Lung (tissue), 12 donors: ENCODE measurements around the gene TRIOBP. TPM values are rescaled to one million over a fixed set of nuclear protein-coding genes. Genes with fewer than 3 reads are reported as not detected.

ENCODE experiments used
- ATAC-seq: fragments of 200-7000 bp; cut with Tn5 transposase; one replicate; pipeline ENCODE4 v1.9.1; 2020; ENCODE audit warnings: moderate number of reproducible peaks; ENCODE audit not compliant: insufficient read depth, low FRiP score
- DNase-seq, 3 donors: peaks; one replicate each; pipeline ENCODE4 v3.0.0-alpha.2; 2013 to 2017
- H3K27ac ChIP-seq, 2 donors: one replicate each; pipeline ENCODE4 v1.5.1; 2013; ENCODE audit warnings: mild to moderate bottlenecking in 2 of 2, moderate library complexity in 2 of 2, control low read depth in 1 of 2, inconsistent platforms in 1 of 2, low read depth in 1 of 2, low read length in 1 of 2
- H3K27me3 ChIP-seq, 3 donors: one replicate each; pipeline ENCODE4 v1.5.1; 2013; ENCODE audit warnings: low read length in 2 of 3; ENCODE audit not compliant: control insufficient read depth in 3 of 3, insufficient read depth in 3 of 3
- H3K36me3 ChIP-seq, 4 donors: one replicate each; pipeline ENCODE4 v1.5.1; 2013; ENCODE audit warnings: low read length in 4 of 4, mild to moderate bottlenecking in 1 of 4, moderate library complexity in 1 of 4; ENCODE audit not compliant: control insufficient read depth in 4 of 4, insufficient read depth in 4 of 4
- H3K4me1 ChIP-seq, 5 donors: one replicate each; pipeline ENCODE4 v1.5.1; 2013; ENCODE audit warnings: low read length in 5 of 5, mild to moderate bottlenecking in 2 of 5, moderate library complexity in 1 of 5; ENCODE audit not compliant: control insufficient read depth in 5 of 5, insufficient read depth in 5 of 5
- H3K4me3 ChIP-seq: one replicate; pipeline ENCODE4 v1.5.1; 2013; ENCODE audit warnings: mild to moderate bottlenecking, control low read depth, moderate library complexity
- H3K9ac ChIP-seq, 2 donors: one replicate each; pipeline ENCODE4 v1.5.1; 2013; ENCODE audit warnings: low read length in 2 of 2, control low read depth in 1 of 2; ENCODE audit not compliant: insufficient read depth in 1 of 2
- H3K9me3 ChIP-seq, 4 donors: one replicate each; pipeline ENCODE4 v1.5.1; 2013; ENCODE audit warnings: low read length in 3 of 4, mild to moderate bottlenecking in 1 of 4, moderate library complexity in 1 of 4; ENCODE audit not compliant: control insufficient read depth in 4 of 4, insufficient read depth in 3 of 4
- CTCF ChIP-seq: IDR thresholded peaks from 2 replicates; pipeline ENCODE4 v1.5.1; 2012; ENCODE audit warnings: mild to moderate bottlenecking; ENCODE audit errors: control extremely low read depth, extremely low read depth
- WGBS, 2 donors: extraction: QIAGEN DNeasy Blood & Tissue Kit; methylation state at CpG; one replicate each; pipeline ENCODE4 v1.1.7; 2013; 5-methylcytosine and 5-hydroxymethylcytosine counted together
- polyA plus RNA-seq, 2 donors: library from polyadenylated mRNA; stranded (reverse); fragments of 200-250 nt; gene quantifications; one replicate each; pipeline ENCODE4 v1.2.1, GENCODE V29; 2013
- total RNA-seq, 2 donors: library from RNA; depleted of rRNA in 1 of 2; stranded (reverse); fragments of >200 nt in 1 of 2; gene quantifications; one replicate each; pipeline ENCODE4 v1.2.1, GENCODE V29; 2014 to 2021
- donor health status: control.
- donor health status: control.
- donor health status: Bipolar disorder and iron deficiency.
- donor health status: healthy.
- donor health status: DM: yes; HTN: yes; CAD: no.

TRIOBP gene
- total and polyA plus RNA-seq, 4 donors = 37.1 to 105 (median 85.0) TPM

GRCh38 chr22:37760152-37760551 lies 63.3 kb downstream of the TRIOBP start:
- Histone ChIP-seq H3K9me3 (no peaks in the 10 kb centered on the region), H3K27me3 (no peaks in the 10 kb centered on the region), H3K4me1 (peaks cover 0 to 4% (median 0%) of the 10 kb centered on the region in 5 donors), H3K4me3 (no peak overlapping the region), H3K27ac (no peak overlapping the region), H3K36me3 (peaks cover 11 to 64% (median 43%) of the 10 kb centered on the region in 4 donors), H3K9ac (no peak overlapping the region)
- TF ChIP-seq CTCF = no peak
- DNase-seq (no peak), ATAC-seq (no peak)
- 89 to 98% methylated on average over 3 of the region's 3 CpGs for WGBS, 2 donors

DNA sequence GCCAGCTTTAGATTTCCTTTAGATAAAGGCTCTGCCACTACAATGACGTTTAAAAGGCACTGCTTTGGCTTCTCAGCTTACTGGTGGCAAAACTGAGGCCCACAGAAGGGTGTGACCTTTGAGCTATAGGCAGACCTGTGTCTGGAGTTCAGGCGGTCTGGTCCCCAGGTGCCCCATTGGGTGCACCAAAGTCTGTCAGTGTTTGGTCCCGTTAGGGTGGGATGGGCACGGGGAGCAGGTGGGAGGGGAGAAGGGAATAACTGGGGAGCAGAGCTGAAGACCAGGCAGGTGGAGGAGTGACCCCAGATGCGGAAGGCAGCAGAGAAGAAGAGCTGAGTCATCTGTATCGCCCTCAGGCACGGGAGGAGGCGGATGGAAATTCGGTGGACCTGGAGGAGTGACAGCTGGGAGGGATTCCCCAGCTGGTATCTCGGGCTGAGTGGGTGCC lies 65.6 kb downstream of the TRIOBP start:
- ATAC-seq (no peak), DNase-seq (no peak)
- 75 to 78% methylated on average over 10 of the region's 10 CpGs for WGBS, 2 donors
- Histone ChIP-seq H3K4me3 (no peak overlapping the region), H3K4me1 (peaks cover 0 to 4% (median 0%) of the 10 kb centered on the region in 5 donors), H3K27me3 (no peaks in the 10 kb centered on the region), H3K27ac (no peak overlapping the region), H3K9ac (no peak overlapping the region), H3K9me3 (no peaks in the 10 kb centered on the region), H3K36me3 (peaks cover 11 to 56% (median 38%) of the 10 kb centered on the region in 4 donors)
- no peak for TF ChIP-seq CTCF

GRCh38 chr22:37763012-37763411 lies 66.2 kb downstream of the TRIOBP start:
- Histone ChIP-seq H3K27ac (no peak overlapping the region), H3K36me3 (peaks cover 11 to 54% (median 37%) of the 10 kb centered on the region in 4 donors)
- WGBS, 2 donors = 95 to 97% methylated on average over 9 of the region's 9 CpGs

More at GRCh38 chr22:37763012-37763411, 66.2 kb downstream of the TRIOBP start:
- ATAC-seq = no peak
- no peaks in the 10 kb centered on the region for H3K9me3 ChIP-seq
- no peak for DNase-seq
- H3K4me3 ChIP-seq = no peak overlapping the region
- no peaks in the 10 kb centered on the region for H3K27me3 ChIP-seq
- H3K4me1 ChIP-seq = peaks cover 0 to under 1% (median 0%) of the 10 kb centered on the region in 5 donors
- no peak overlapping the region for H3K9ac ChIP-seq
- no peak for TF ChIP-seq CTCF
